Ovary (tissue), 3 donors: Measurements from ENCODE around the gene TMUB2.

Source experiments
- CTCF ChIP-seq, 3 donors: fragments of 450-650 bp in 2 of 3; fragments of 200-600 bp in 1 of 3; IDR thresholded peaks; one replicate each; pipeline versions ENCODE4 v1.5.1 to v1.8.0; 2016 to 2022; ENCODE audit warnings: antibody characterized with exemption in 3 of 3, mild to moderate bottlenecking in 1 of 3
- EP300 ChIP-seq: sonication (generic); formaldehyde crosslinking; IDR thresholded peaks from one replicate; pipeline ENCODE4 v1.6.1; 2017; ENCODE audit warnings: antibody characterized with exemption
- POLR2A ChIP-seq: fragments of 450-650 bp; IDR thresholded peaks from one replicate; pipeline ENCODE4 v1.6.1; 2017; ENCODE audit warnings: antibody characterized with exemption, mild to moderate bottlenecking, moderate library complexity
- donor health status: DM: no; HTN: no; CAD: no.

GRCh38 chr17:44170135-44170498, 16.7 kb upstream of the TMUB2 start:
- no peak for TF ChIP-seq CTCF (IDR thresholded peaks at IDR 0.05)
- no peak for TF ChIP-seq POLR2A
- TF ChIP-seq EP300, result no peak
